Cortex of kidney (tissue), 1 donor: Measurements from ENCODE around the gene SMU1.
"Not testable (repeated sequence)": the region's sequence is repeated elsewhere in the genome, so short reads cannot be mapped to it uniquely, and the experiment has no call there.

Source experiments
- DNase-seq: peaks from one replicate; lab custom pipeline; 2025; lab: John Stamatoyannopoulos, UW

Gene SMU1

DNA sequence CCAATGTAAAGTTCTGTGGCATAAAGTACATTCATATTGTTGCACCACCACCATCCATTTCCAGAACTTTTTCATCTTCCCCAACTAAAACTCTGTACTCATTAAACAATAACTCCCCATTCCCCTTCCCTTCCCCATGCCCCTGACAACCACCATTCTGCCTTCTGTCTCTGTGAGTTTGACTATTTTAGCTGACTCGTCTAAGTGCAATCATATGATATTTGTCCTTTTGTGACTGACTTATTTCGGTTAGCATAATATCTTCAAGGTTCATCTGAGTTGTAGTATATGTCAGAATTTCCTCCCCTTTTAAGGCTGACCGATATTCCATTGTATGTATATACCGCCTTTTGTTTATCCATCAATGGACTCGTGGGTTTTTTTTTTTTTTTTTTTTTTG lies 29.0 kb upstream of the SMU1 start:
- no peak for DNase-seq

DNA sequence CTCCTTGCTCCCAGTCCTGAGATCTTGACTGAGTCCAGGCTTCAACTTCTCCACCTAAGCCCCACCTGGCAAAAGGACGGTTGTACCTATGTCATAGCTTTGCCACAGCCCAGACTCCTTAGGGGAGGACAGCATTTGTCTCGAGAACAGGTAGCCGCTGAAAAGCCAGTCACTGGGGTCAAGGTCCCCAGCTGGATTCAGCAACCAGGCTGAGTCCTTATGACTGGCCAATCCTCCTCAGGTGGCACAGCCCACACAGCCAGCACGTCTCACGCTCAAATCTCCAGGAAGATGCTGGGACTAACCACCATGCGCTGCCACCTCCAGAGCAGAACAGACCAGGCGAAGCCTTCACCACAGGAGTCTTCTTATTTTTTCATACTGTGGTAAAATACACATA lies 27.9 kb upstream of the SMU1 start:
- DNase-seq, result no peak

DNA sequence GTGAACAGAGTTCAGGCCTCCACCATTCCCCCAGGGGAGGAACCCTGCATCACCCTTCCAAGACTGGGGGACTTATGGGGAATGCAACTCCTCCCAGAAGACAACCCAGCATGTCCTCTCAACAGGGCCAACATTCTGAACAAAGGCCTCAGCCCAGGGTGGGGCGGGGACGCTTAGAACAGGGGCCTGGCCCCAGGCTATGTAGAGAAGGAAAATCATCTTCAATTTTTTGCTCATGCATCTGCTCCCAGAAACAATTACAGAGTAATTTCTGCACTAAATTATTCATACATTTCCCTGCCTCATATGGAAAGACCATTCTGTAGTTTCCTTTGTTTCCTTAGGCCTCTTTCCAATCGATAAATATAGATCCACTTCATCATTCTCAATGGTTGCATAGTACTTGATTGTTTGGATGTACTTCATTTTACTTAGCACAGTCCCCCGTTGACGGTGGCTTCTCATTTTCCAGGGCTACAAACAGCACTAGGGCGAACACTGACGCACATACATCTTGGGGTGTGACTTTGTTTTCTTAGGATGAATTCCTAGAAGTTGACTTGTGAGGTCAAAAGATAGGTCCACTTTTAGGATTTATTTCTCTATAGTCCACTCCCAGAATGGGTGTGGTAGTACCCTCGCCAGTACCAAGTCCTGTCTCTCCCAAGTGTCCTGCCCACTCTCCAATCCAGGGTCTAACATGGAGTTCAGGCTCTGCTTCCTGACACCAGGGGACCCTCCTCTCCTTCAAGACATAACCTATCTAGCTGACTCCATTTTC lies 27.2 kb upstream of the SMU1 start:
- no peak for DNase-seq

DNA sequence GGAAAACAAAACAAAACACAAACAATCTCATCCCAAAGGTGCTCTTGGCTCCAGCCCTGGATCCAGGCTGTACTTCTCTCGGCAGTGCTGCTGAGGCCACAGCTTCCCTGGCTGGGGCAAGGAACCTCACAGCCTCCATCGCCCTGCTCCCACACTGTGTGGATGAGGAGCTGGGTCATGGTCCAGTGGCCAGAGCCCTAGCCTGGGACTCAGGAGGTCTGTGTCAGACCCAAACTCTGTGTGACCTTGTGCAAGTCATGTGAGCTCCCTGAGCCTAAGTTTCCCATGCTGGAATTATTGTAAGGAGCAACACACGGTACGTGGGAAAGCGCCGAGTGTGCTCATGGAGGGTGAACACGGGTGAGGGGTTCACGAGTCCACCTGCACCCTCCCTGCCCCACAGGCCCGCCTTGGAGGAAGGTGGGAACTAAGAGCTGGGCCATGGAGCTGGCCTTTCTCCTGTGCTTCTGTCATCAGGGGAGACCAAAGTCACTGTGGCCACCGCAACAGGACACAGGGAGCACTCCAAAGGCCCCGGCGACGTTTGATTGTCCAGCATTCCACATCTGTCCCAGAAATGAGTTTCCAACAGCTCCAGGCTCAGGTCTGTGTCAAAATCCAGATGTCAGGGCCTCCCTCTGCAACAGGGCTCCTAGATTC lies 26.2 kb upstream of the SMU1 start:
- DNase-seq, result no peak

DNA sequence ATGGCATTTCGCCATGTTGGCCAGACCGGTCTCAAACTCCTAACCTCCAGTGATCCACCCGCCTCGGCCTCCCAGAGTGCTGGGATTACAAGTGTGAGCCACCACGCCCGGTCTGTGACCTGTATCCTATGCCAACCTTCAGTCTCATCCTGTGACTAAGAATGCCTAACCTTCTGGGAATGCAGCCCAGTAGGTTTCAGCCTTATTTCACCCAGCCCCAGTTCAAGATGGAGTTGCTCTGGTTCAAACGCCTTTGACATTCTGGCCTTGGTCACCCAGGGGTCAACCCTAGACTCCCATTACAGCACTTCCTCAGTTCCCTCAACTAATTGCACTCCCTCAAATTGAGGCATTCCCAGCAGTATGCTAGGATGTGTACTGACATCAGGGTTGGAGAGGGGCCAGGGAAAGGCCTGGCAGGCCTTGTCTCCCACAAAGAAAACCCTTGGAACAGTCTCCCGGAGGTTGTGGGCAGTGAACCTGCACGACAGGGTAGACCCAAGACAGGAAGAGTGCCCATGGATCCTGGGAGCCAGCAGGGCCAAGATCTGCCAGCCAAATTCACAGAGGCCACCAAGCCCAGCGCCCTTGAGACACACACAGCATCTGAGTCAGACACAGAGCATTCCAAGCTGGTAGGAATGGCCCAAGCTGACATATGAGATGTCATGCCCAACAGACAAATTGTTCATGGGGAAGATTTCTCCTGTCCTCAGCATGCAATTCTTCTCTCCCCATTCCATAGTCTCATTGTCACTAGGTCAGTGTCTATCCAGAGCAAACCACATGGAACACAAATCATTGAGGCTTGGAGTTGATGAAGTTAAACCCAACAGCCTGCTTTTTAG lies 24.9 kb upstream of the SMU1 start:
- DNase-seq, result no peak

DNA sequence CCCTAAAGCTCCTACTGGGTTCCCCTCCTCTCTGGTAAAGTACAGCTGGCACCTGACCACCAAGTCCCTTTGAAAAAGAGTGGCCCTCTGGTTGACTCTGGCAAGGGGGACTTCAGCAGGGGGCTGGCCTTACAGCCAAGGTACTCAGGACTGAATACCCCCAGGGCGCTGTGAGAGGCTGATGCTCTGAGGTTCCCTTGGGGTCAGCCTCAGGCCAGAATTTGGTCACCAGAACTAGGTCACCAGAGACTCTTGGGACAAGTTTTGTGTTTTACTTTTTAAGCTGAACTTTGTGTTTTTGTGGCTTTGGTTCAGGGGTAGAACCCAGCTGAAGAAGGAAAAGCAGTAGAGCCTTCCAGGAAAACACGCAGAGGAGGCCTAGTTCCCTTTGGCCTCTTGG lies 23.3 kb upstream of the SMU1 start:
- no peak for DNase-seq

DNA sequence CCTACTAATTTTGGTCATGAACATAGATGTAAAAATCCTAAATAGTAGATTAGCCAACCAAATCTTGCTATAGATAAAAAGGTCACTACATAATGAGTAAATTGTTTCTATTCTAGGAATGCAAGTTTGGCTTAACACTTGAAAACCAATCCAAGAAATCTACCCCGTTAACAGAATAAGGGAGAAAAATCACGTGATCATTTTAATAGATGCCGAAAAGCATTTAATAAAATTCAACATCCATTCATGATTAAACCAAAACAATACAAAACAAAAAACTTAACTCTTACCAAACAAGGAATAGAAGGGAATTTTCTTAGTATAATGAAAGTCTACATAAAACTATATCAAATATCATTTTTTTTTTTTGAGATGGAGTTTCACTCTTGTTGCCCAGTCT lies 20.7 kb upstream of the SMU1 start:
- no peak for DNase-seq

DNA sequence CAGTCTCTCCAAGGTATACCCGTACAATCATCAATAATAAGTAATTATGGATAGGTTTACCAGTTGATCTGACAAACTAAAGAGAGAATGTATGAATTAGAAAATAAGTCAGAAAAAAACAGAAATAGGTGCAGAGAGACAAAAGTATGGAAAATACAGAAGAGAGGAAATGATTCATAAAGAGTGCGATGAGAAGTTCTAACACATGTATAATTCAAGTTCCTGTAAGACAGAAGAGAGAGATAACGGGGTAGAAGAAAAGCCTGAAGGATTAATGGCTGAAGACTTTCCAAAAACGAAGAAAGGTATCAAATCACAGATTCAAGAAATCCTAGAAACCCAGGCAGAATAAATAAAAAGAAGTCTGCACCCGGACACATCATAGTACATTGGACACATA lies 16.2 kb upstream of the SMU1 start:
- DNase-seq, result no peak

DNA sequence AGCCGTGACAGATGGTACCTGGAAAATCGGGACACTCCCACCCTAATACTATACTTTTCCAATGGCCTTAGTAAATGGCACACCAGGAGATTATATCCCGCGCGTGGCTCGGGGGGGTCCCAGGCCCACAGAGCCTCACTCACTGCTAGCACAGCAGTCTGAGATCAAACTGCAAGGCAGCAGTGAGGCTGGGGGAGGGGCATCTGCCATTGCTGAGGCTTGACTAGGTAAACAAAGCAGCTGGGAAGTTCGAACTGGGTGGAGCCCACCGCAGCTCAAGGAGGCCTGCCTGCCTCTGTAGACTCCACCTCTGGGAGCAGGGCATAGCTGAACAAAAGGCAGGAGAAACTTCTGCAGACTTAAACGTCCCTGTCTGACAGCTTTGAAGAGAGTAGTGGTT lies 9.2 kb upstream of the SMU1 start:
- not testable (repeated sequence) for DNase-seq

DNA sequence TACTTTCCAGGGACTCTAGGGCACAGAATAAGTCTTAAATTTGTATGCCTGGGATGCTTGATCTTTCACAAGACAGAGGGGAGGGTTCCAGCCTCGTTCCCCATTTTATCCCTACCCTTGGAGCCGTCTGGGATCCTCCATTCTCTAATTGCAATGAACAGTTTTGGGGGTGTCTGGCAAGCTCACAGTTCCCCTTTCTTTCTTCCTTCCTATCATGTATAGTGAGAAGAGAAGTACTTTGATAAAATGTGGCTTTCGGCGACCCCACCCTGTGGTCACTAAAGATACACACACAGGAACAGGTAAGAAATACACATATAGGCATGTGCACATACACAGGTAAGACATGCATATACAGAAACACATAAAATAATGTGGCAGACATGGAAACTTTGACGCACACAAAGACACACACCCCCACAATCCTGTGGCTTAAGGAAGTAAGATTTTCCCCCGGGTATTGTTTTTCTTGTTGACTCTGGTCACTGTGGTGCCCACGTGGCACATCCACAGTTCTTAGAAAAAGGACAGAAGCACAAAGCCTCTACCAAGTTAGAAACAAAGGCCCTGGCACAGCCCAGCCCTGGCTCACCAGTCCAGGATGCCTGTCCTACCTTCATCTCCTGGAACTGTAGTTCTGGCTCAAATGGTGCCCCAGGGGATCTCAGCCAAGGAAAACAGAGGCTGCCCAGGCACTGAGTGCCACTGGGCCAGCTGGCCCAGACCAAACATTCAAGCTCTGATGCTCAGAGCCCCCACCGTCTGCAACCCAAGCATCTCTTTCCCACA lies 6.3 kb upstream of the SMU1 start:
- DNase-seq, result no peak

DNA sequence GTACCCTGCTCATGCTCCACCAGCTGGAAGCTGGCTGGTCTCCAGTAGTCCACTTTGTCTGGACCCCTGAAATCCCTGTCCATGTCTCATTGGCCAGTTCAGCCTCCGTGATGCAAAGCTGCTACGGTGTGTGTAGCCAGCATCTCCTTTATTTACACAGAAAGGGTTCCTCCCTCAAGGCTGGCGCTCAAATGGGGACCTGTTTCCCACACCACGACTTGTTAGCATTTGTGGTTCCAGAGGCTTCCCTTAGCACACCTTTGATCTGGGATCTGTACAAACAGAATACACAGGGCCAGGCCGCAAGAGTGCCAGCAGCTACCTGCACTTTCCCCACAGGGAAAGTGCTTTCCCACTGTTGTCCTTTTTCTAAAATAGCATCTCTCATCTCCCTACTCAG lies 5.7 kb upstream of the SMU1 start:
- DNase-seq, result no peak

DNA sequence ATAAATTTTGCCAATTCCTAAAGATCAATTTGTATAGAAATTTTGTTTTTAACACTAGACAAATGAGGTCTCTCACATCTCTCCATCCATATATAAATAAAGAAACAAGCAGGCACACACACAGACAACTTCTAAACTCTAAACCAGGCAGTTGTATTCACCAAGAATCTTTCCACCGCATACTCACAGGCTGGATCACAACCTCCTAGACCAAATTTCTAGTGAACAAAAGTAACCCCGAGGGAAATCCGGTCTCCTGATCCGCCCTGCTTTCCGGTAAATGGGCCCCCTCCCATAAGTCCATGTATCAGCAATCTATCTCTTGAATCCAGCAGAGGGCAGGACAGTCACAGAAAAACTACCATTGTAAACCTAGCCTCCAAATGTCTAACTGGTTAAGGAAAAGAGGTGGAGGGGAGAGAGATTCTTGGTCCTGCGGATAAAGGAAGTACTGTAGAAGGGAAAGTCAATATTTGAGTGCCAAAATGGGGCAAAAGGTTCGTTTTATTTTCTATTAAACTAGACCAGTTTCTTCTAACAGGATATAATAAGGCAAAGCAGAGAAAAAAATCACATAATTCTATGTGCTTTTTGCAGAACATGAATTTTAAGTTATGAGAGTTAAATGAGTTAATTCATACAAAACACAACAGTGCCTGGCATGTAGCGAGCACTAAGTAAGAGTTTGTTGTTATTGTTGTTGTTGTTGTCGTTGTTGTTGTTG lies 4.8 kb upstream of the SMU1 start:
- no peak for DNase-seq

DNA sequence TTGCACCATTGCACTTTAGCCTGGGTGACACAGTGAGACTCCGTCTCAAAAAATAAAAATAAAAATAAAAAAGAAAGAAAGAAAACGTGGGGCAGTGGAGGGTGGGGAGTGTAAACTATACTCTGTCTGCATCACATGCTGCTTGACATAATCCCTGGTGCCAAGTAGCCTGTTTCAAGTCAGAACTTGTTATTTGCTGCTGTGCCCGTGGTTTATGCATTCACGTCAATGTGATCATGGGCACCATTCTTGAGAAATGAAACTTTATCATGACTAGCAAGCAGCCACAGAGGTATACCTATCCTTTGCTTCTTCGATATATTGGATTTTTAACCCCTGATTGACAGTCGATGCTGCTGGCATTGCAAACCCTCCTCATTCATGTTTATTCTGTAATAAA lies 4.1 kb upstream of the SMU1 start:
- DNase-seq, result no peak

DNA sequence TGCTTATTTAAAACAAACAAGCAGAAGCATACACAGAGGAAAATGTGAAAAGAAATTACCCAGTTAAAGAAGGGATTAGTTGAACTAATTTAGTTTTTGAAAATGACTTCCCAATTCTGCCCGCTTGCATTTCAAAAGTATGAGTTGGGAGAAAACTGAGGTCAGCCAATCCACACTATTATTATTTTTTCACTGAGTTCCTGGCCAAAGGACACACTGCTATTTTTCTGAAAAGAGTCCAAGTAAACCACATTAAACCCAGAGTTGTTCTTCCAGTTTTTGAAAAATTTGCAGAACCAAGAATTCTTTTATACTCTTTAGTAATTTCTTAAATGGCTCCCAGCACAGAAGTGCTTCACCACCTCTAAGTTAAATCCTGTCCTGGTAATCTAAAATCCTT lies 7.5 kb downstream of the SMU1 start:
- DNase-seq, result no peak

DNA sequence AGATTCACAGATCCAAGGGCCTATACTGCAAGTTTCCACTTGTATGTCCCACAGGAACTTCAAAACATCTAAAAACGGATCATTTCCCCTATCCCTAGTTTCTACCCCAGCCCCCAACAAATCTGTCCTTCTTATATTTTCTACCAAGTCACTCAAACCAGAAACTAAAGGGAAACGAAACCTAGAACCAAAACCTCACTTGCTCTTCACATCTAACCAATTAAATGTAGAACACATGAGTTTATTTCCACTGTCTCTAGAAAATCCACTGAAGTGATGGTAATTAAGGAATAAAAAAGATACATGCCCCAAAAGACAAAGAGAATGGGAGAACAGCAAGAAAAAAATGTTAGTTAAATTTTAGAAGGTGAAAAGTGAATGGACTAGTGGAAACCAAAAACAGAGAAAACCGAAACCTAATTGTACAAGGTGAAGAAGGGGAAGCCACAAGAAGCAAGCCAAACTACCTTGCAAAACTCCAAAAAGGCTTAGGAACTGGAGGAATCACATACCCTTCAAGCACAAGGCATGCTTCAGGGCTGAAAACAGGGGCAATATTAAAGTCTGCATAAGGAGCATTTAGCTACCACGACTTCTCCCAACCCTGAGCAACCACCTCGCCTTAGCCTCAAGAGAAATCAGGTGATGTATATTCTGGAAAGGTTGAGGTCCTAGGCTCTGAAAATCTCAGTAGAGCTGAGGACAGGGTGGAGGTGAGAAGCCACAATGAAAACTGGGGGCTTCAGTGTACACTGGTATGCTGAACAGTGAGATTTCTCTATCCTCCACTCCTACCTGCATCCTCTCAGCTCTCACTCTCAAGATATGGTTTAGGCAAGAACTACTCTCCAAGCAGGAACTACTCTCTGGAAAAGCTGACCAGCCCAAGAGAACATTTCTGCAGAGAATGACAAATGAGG lies 11.1 kb downstream of the SMU1 start:
- DNase-seq, result no peak

DNA sequence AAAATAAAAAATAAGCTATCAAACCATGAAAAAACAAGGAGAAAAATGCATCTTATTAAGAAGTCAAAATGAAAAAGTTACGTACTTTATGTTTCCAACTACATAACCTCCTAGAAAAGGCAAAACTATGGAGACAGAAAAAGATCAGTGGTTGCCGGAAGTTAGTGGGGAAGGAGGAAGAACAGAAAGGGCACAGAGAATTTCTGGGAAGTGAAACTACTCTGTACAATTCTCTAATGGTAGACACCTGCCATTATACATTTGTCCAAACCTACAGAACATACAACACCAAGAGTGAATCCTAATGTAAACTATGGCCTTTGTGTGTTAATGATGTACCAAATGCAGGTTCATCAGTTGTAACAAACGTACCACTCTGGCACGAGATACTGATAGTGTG lies 25.3 kb downstream of the SMU1 start:
- no peak for DNase-seq

DNA sequence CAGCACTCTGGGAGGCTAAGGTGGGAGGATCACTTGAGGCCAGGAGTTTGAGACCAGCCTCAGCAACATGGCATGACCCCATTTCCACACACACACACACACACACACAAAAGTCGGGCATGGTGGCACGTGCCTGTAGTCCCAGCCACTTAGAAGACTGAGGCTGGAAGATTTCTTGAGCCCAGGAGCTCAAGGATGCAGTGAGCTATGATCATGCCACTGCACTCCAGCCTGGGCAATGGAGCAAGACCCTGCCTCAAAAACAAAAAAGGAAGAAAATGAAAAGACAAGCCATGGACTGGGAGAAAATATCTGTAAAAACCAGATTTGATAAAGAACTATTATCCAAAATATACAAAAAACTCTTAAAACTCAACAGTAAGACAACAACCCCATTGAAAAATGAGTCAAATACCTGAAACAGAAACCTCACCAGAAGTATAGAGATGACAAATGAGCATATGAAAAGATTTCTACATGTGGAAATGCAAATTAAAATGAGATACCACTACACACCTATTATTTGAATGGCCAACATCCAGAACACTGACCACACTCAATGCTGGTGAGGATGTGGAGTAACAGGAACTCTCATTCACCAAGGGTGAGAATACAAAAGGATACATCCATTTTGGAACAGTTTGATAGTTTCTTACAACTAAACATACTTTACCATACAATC lies 26.7 kb downstream of the SMU1 start:
- DNase-seq, result no peak

DNA sequence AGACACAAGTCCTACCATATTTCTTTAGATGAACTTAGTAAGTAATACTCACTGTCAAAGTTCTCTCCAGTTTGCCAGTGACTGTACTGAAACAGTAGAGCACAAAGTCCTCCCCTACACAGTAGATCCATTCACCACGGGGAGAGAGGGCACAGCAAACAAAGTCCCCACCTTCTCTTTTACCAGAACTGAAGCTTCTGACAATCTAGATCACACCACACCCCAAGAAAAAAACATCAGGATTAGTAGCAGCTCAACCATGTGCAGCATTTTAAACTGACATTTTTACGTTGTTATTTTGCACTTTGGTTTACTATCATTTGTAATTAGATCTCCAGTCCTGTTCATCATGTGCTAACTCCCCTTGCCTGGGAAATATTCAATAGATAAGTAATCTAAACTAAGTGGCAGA lies 28.4 kb downstream of the SMU1 start:
- no peak for DNase-seq

DNA sequence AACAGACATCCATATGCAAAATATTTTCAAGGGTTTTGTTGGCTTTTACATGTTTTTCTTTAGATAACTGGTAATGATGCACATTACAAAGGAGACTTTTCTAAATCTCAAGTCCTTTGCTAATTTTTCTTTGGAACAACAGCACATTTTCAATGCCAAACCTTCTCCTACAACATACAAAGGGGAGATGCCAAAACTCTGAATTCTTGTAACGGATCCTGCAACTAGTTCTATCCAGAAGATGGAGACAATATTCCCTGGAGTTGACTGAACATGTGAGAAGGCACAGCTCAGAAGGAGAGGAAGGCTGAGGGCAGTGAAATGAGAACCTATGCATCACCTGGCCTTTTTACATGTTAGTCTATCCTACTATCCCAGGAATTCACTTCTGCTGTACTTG lies 30.4 kb downstream of the SMU1 start:
- no peak for DNase-seq
